PFSK-1 (cell line): ENCODE data around the gene IQGAP2. TPM values are rescaled to one million over a fixed set of nuclear protein-coding genes. Genes with fewer than 3 reads are reported as not detected.

ENCODE experiments used
- FOXP2 ChIP-seq: optimal IDR thresholded peaks from 2 replicates; pipeline ENCODE3; 2011; ENCODE audit warnings: borderline replicate concordance, control low read depth, inconsistent platforms; ENCODE audit not compliant: insufficient read depth; ENCODE audit errors: extremely low read length, extremely low read depth
- POLR2AphosphoS5 ChIP-seq: IDR thresholded peaks from 2 replicates; pipeline ENCODE4 v1.6.1; 2012; ENCODE audit warnings: low read depth, mild to moderate bottlenecking, control low read depth, low read length, moderate library complexity
- SIN3A ChIP-seq: IDR thresholded peaks from 2 replicates; pipeline ENCODE4 v1.6.1; 2012; ENCODE audit warnings: mild to moderate bottlenecking, low read length, moderate library complexity, borderline replicate concordance; ENCODE audit not compliant: insufficient read depth
- TAF1 ChIP-seq: IDR thresholded peaks from 2 replicates; pipeline ENCODE4 v1.6.1; 2012; ENCODE audit warnings: low read length, control low read depth, borderline replicate concordance; ENCODE audit not compliant: insufficient read depth
- polyA plus RNA-seq: library from polyadenylated mRNA; unstranded; fragments of >200 nt; gene quantifications from one replicate; pipeline ENCODE4 v1.2.1, GENCODE V29; 2012; ENCODE audit warnings: low read depth, missing spikeins; ENCODE audit not compliant: insufficient read length
- TF ChIP-seq, protein P1 (sequence below), 2 experiments: IDR thresholded peaks; 2 replicates each; pipeline versions ENCODE4 v1.6.1 to v1.8.0; 2011 to 2012; ENCODE audit warnings: low read depth in 2 of 2, low read length in 2 of 2, control low read depth in 1 of 2, inconsistent platforms in 1 of 2, mild to moderate bottlenecking in 1 of 2, moderate library complexity in 1 of 2; ENCODE audit not compliant: insufficient read depth in 1 of 2

IQGAP2 gene, protein sequence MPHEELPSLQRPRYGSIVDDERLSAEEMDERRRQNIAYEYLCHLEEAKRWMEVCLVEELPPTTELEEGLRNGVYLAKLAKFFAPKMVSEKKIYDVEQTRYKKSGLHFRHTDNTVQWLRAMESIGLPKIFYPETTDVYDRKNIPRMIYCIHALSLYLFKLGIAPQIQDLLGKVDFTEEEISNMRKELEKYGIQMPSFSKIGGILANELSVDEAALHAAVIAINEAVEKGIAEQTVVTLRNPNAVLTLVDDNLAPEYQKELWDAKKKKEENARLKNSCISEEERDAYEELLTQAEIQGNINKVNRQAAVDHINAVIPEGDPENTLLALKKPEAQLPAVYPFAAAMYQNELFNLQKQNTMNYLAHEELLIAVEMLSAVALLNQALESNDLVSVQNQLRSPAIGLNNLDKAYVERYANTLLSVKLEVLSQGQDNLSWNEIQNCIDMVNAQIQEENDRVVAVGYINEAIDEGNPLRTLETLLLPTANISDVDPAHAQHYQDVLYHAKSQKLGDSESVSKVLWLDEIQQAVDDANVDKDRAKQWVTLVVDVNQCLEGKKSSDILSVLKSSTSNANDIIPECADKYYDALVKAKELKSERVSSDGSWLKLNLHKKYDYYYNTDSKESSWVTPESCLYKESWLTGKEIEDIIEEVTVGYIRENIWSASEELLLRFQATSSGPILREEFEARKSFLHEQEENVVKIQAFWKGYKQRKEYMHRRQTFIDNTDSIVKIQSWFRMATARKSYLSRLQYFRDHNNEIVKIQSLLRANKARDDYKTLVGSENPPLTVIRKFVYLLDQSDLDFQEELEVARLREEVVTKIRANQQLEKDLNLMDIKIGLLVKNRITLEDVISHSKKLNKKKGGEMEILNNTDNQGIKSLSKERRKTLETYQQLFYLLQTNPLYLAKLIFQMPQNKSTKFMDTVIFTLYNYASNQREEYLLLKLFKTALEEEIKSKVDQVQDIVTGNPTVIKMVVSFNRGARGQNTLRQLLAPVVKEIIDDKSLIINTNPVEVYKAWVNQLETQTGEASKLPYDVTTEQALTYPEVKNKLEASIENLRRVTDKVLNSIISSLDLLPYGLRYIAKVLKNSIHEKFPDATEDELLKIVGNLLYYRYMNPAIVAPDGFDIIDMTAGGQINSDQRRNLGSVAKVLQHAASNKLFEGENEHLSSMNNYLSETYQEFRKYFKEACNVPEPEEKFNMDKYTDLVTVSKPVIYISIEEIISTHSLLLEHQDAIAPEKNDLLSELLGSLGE (N-terminal part only)
- polyA plus RNA-seq = 27.7 TPM

DNA sequence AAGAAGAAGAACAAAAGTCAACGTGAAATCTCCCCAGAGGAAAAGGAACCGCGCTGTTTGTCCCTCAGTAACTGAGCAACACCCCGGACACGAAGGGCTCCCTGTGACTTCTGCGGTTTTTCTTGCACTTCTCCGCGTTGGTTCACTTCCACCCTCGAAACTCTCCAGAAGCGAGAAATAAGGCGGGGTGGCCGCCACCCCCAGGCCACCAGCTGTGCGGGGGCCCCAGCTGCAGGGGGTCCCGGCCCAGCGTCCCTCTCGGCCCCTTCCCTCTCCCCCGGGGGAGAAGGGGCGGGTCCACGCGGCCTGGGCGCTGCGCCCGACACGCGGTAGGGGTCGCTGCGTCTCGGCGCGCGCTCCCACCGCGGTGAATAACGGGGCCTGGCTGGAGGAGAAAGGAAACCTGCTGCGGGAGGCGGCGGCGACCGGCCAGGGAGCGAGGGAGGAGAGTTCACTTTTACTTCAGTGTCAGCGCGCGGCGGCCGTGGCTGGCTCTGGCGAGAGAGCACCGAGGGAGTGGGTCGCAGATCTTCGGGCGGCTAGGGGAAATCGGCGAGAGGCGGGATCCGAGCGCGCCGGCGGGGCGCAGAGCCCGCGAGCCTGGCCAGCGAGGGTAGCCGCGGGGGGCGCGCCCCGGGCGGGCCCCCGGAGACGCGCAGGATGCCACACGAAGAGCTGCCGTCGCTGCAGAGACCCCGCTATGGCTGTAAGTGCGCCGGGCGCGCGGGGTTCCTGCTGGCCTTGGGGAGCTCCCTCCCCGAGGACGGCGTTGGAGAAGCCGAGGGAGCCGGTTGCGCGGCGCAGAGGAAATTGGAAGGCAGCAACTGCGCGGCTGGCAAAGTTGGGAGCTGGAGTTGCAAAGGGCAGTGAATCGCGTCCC lies at the start of gene IQGAP2:
IQGAP2 (plus strand) TSS at position 400 of the 880 bp plus-strand sequence; CDS start at position 661, 261 bp downstream.
- TF ChIP-seq FOXP2 (peak; percentile 93), POLR2AphosphoS5 (no peak), TAF1 (no peak), SIN3A (peak; percentile 84; the same call in 1 of the 2 replicates)
- TF ChIP-seq, protein P1, sequence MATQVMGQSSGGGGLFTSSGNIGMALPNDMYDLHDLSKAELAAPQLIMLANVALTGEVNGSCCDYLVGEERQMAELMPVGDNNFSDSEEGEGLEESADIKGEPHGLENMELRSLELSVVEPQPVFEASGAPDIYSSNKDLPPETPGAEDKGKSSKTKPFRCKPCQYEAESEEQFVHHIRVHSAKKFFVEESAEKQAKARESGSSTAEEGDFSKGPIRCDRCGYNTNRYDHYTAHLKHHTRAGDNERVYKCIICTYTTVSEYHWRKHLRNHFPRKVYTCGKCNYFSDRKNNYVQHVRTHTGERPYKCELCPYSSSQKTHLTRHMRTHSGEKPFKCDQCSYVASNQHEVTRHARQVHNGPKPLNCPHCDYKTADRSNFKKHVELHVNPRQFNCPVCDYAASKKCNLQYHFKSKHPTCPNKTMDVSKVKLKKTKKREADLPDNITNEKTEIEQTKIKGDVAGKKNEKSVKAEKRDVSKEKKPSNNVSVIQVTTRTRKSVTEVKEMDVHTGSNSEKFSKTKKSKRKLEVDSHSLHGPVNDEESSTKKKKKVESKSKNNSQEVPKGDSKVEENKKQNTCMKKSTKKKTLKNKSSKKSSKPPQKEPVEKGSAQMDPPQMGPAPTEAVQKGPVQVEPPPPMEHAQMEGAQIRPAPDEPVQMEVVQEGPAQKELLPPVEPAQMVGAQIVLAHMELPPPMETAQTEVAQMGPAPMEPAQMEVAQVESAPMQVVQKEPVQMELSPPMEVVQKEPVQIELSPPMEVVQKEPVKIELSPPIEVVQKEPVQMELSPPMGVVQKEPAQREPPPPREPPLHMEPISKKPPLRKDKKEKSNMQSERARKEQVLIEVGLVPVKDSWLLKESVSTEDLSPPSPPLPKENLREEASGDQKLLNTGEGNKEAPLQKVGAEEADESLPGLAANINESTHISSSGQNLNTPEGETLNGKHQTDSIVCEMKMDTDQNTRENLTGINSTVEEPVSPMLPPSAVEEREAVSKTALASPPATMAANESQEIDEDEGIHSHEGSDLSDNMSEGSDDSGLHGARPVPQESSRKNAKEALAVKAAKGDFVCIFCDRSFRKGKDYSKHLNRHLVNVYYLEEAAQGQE (IDR thresholded peaks at IDR 0.05; ENCODE audit: insufficient read depth in 1 of 2, low read depth in 2 of 2, low read length in 2 of 2) = no peak

GRCh38 chr5:76356887-76357286 lies 46.2 kb upstream of the IQGAP2 start:
- TF ChIP-seq SIN3A = no peak
- TF ChIP-seq, protein P1 (IDR thresholded peaks at IDR 0.05; ENCODE audit: insufficient read depth in 1 of 2, low read depth in 2 of 2, low read length in 2 of 2) = no peak
- no peak for TF ChIP-seq POLR2AphosphoS5
- no peak for TF ChIP-seq FOXP2
- TF ChIP-seq TAF1 = no peak

DNA sequence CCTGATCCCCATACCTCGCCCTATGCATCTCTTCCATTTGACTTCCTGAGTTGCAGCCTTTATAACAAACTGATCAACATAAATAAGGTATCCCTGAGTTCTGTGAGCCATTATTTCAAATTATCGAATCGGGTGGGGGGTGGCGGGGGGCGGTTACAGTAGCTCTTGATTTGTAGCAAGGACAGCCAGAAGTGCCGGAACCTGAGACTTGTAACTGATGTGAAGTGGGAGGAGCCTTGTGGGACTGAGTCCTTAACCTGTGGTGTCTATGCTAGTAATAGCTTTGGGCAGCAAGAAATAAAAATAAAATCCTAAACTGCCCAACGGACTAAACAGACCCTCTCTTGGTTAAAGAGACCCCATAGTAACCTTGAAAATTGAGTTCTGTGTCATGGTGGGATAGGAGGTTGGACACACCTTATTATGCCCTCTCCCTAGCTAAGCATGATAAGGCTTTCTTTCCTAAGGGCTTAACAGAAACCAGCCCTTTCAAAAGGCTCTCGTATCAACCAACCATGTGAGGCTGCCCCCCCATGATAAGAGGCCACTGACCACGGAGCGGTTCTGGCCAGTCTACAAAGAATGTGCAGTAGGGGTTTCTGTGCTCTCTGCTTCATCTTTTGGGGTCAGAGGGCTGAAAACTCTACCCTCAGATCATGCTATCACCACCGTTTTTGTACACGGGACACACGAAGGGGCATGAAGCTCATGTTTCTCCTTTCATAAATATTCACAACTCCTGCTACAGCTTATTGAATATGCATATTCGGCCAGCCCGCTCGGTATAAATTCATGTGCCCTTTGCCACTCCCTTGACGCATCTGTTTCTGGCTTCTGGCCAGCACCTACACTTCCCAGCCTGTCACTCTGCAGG lies 39.5 kb upstream of the IQGAP2 start:
- no peak for TF ChIP-seq TAF1
- no peak for TF ChIP-seq FOXP2
- no peak for TF ChIP-seq POLR2AphosphoS5
- no peak for TF ChIP-seq SIN3A
- TF ChIP-seq, protein P1 (IDR thresholded peaks at IDR 0.05; ENCODE audit: insufficient read depth in 1 of 2, low read depth in 2 of 2, low read length in 2 of 2) = no peak

GRCh38 chr5:76364226-76364589 lies 38.9 kb upstream of the IQGAP2 start:
- TF ChIP-seq SIN3A (no peak), POLR2AphosphoS5 (no peak), TAF1 (no peak), FOXP2 (no peak)
- TF ChIP-seq, protein P1 (IDR thresholded peaks at IDR 0.05; ENCODE audit: insufficient read depth in 1 of 2, low read depth in 2 of 2, low read length in 2 of 2) = no peak
